GM23338 (cell line): ENCODE results near the gene CYCS. TPM values are rescaled to one million over a fixed set of nuclear protein-coding genes. Genes with fewer than 3 reads are reported as not detected.

Experiments
- ATAC-seq: fragments of 200-7000 bp; cut with Tn5 transposase; 3 replicates; pipeline ENCODE4 v1.9.1; 2020
- DNase-seq: peaks from one replicate; pipeline ENCODE4 v3.0.0-alpha.2; 2015; ENCODE audit warnings: low spot score
- H2AFZ ChIP-seq: fragments of 200-600 bp; sonication (generic); 2 replicates; pipeline ENCODE4 v1.8.0; 2016; ENCODE audit warnings: antibody characterized with exemption, mild to moderate bottlenecking, moderate library complexity
- H3F3A ChIP-seq: fragments of 200-600 bp; sonication (generic); replicated peaks from 2 replicates; pipeline ENCODE4 v1.8.0; 2017; ENCODE audit warnings: antibody characterized with exemption, mixed run types, low read depth
- H3K27ac ChIP-seq: fragments of 200-600 bp; sonication (generic); 2 replicates; pipeline ENCODE4 v1.6.1; 2016; ENCODE audit warnings: low read depth
- H3K27me3 ChIP-seq: fragments of 200-600 bp; sonication (generic); 2 replicates; pipeline ENCODE4 v1.8.0; 2016; ENCODE audit warnings: mild to moderate bottlenecking, mixed run types, moderate library complexity; ENCODE audit not compliant: insufficient read depth
- H3K36me3 ChIP-seq: fragments of 200-600 bp; sonication (generic); 2 replicates; pipeline ENCODE4 v1.8.0; 2016; ENCODE audit warnings: mild to moderate bottlenecking; ENCODE audit not compliant: insufficient read depth
- H3K4me1 ChIP-seq: fragments of 200-600 bp; sonication (generic); 2 replicates; pipeline ENCODE4 v1.8.0; 2016; ENCODE audit warnings: mild to moderate bottlenecking, moderate library complexity; ENCODE audit not compliant: insufficient read depth
- H3K4me2 ChIP-seq: fragments of 200-600 bp; sonication (generic); 2 replicates; pipeline ENCODE4 v1.7.1; 2017; ENCODE audit warnings: mixed run types
- H3K4me3 ChIP-seq: fragments of 200-600 bp; sonication (generic); 2 replicates; pipeline ENCODE4 v1.6.1; 2016; ENCODE audit warnings: mixed run types
- H3K79me2 ChIP-seq: fragments of 200-600 bp; sonication (generic); replicated peaks from 2 replicates; pipeline ENCODE4 v1.8.0; 2017; ENCODE audit warnings: mild to moderate bottlenecking; ENCODE audit not compliant: insufficient read depth
- H3K9me2 ChIP-seq: fragments of 200-600 bp; sonication (generic); 2 replicates; pipeline ENCODE4 v1.8.0; 2017; ENCODE audit not compliant: insufficient read depth
- H4K20me1 ChIP-seq: fragments of 200-600 bp; sonication (generic); replicated peaks from 2 replicates; pipeline ENCODE4 v1.8.0; 2017; ENCODE audit warnings: mild to moderate bottlenecking; ENCODE audit not compliant: insufficient read depth
- H3K27ac Mint-ChIP-seq: 2 replicates; pipeline ENCODE4 v1.8.0; 2020; ENCODE audit warnings: inconsistent platforms, mild to moderate bottlenecking, moderate library complexity, mixed read lengths
- H3K27me3 Mint-ChIP-seq: 3 replicates; pipeline ENCODE4 v1.8.0; 2022; ENCODE audit warnings: low read depth, mild to moderate bottlenecking, moderate library complexity, mixed read lengths, inconsistent platforms; ENCODE audit not compliant: insufficient read depth, poor library complexity
- H3K36me3 Mint-ChIP-seq: 3 replicates; pipeline ENCODE4 v1.8.0; 2021; ENCODE audit warnings: low read depth, mild to moderate bottlenecking, inconsistent platforms, moderate library complexity, mixed read lengths
- H3K4me1 Mint-ChIP-seq: 3 replicates; pipeline ENCODE4 v1.8.0; 2020; ENCODE audit warnings: mild to moderate bottlenecking, inconsistent platforms, mixed read lengths
- H3K4me3 Mint-ChIP-seq: 3 replicates; pipeline ENCODE4 v1.8.0; 2021; ENCODE audit warnings: moderate library complexity, mild to moderate bottlenecking, inconsistent platforms, mixed read lengths
- H3K9me3 Mint-ChIP-seq: 3 replicates; pipeline ENCODE4 v1.8.0; 2020; ENCODE audit warnings: moderate library complexity, mild to moderate bottlenecking, inconsistent platforms, mixed read lengths
- EZH2phosphoT487 ChIP-seq: fragments of 200-600 bp; sonication (generic); IDR thresholded peaks from one replicate; pipeline ENCODE4 v1.8.1; 2018; ENCODE audit warnings: antibody characterized with exemption; ENCODE audit not compliant: unreplicated experiment
- JUNB ChIP-seq: IDR thresholded peaks from one replicate; pipeline ENCODE4 v1.6.1; 2016; ENCODE audit warnings: antibody characterized with exemption; ENCODE audit not compliant: unreplicated experiment
- REST ChIP-seq: IDR thresholded peaks from one replicate; pipeline ENCODE4 v1.6.1; 2018; ENCODE audit warnings: antibody characterized with exemption; ENCODE audit not compliant: unreplicated experiment
- STAT1 ChIP-seq: IDR thresholded peaks from one replicate; pipeline ENCODE4 v1.6.1; 2016; ENCODE audit warnings: antibody characterized with exemption; ENCODE audit not compliant: unreplicated experiment
- polyA plus RNA-seq: library from polyadenylated mRNA; unstranded; fragments of >200 nt; fragmentation: Nextera tagmentation; extraction: Ambion mirVana; gene quantifications from 2 replicates; pipeline ENCODE4 v1.2.1, GENCODE V29; 2016
- total RNA-seq: library from RNA; depleted of rRNA; stranded (reverse); fragments of >200 nt; shearing (Covaris generic); gene quantifications from 2 replicates; pipeline ENCODE4 v1.2.3, GENCODE V29; 2014
- TF ChIP-seq, protein P1 (sequence below): IDR thresholded peaks from 2 replicates; pipeline ENCODE4 v1.6.1; 2016; ENCODE audit warnings: antibody characterized with exemption
- TF ChIP-seq, protein P2 (sequence below), 2 experiments: fragments of 200-600 bp in 1 of 2; sonication (generic) in 1 of 2; conservative IDR thresholded peaks; 2 replicates each; pipeline versions ENCODE4 v1.5.1 to v1.6.1; 2016 to 2017; ENCODE audit warnings: antibody characterized with exemption in 2 of 2, low read depth in 2 of 2, mild to moderate bottlenecking in 2 of 2, moderate library complexity in 1 of 2

CYCS gene
- total and polyA plus RNA-seq, 2 experiments from 2014 or later = 131 to 468 TPM

- no peak for TF ChIP-seq STAT1
- TF ChIP-seq, protein P1, sequence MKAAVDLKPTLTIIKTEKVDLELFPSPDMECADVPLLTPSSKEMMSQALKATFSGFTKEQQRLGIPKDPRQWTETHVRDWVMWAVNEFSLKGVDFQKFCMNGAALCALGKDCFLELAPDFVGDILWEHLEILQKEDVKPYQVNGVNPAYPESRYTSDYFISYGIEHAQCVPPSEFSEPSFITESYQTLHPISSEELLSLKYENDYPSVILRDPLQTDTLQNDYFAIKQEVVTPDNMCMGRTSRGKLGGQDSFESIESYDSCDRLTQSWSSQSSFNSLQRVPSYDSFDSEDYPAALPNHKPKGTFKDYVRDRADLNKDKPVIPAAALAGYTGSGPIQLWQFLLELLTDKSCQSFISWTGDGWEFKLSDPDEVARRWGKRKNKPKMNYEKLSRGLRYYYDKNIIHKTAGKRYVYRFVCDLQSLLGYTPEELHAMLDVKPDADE = no peak
- TF ChIP-seq, protein P2, sequence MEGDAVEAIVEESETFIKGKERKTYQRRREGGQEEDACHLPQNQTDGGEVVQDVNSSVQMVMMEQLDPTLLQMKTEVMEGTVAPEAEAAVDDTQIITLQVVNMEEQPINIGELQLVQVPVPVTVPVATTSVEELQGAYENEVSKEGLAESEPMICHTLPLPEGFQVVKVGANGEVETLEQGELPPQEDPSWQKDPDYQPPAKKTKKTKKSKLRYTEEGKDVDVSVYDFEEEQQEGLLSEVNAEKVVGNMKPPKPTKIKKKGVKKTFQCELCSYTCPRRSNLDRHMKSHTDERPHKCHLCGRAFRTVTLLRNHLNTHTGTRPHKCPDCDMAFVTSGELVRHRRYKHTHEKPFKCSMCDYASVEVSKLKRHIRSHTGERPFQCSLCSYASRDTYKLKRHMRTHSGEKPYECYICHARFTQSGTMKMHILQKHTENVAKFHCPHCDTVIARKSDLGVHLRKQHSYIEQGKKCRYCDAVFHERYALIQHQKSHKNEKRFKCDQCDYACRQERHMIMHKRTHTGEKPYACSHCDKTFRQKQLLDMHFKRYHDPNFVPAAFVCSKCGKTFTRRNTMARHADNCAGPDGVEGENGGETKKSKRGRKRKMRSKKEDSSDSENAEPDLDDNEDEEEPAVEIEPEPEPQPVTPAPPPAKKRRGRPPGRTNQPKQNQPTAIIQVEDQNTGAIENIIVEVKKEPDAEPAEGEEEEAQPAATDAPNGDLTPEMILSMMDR (conservative IDR thresholded peaks at IDR 0.05; ENCODE audit: low read depth in 2 of 2) = no peak
These were observed 33.9 kb upstream of the CYCS start (continued) for GRCh38 chr7:25158966-25159365.

- Histone ChIP-seq H3K36me3 (no peaks in the 10 kb centered on the region), H3K27me3 (no peaks in the 10 kb centered on the region), H3K27ac (no peak overlapping the region), H2AFZ (no peak overlapping the region), H3F3A (no peaks in the 10 kb centered on the region), H3K4me1 (peaks cover 15% of the 10 kb centered on the region), H4K20me1 (no peaks in the 10 kb centered on the region), H3K4me2 (no peak overlapping the region), H3K4me3 (no peak overlapping the region), H3K9me2 (no peaks in the 10 kb centered on the region), H3K79me2 (no peaks in the 10 kb centered on the region)
- Mint-ChIP-seq H3K9me3 (no peaks in the 10 kb centered on the region), H3K36me3 (no peaks in the 10 kb centered on the region), H3K27ac (0 out of 2 replicates have a peak overlapping the region, but pooled peaks have one; percentile 37), H3K4me3 (no peak overlapping the region), H3K4me1 (peaks cover 20% of the 10 kb centered on the region), H3K27me3 (peaks cover 2% of the 10 kb centered on the region)
- ATAC-seq (no peak), DNase-seq (no peak)
- TF ChIP-seq EZH2phosphoT487 (no peak), JUNB (no peak)
- TF ChIP-seq, protein P2 (conservative IDR thresholded peaks at IDR 0.05; ENCODE audit: low read depth in 2 of 2) = no peak
These were observed 26.7 kb upstream of the CYCS start for GRCh38 chr7:25151773-25152172.

GRCh38 chr7:25149836-25150235 lies 24.8 kb upstream of the CYCS start:
- Mint-ChIP-seq H3K9me3 (no peaks in the 10 kb centered on the region), H3K4me1 (peaks cover 20% of the 10 kb centered on the region), H3K4me3 (no peak overlapping the region; the same call in 2 of the 3 replicates), H3K27me3 (no peaks in the 10 kb centered on the region), H3K36me3 (no peaks in the 10 kb centered on the region), H3K27ac (peak overlapping the region; percentile 33)
- ATAC-seq = peak; percentile 98
- Histone ChIP-seq H3K36me3 (no peaks in the 10 kb centered on the region), H3K4me3 (no peak overlapping the region), H3F3A (no peaks in the 10 kb centered on the region), H3K79me2 (no peaks in the 10 kb centered on the region), H3K4me2 (peak overlapping the region; percentile 24), H2AFZ (no peak overlapping the region), H4K20me1 (no peaks in the 10 kb centered on the region), H3K9me2 (no peaks in the 10 kb centered on the region), H3K27ac (peak overlapping the region; percentile 48; the same call in 1 of the 2 replicates), H3K4me1 (peaks cover 15% of the 10 kb centered on the region), H3K27me3 (no peaks in the 10 kb centered on the region)
- DNase-seq = peak; percentile 80
- no peak for TF ChIP-seq REST
